SU-DHL-6 (cell line): ENCODE results near the gene VSTM2B.

Experiments
- EZH2phosphoT487 ChIP-seq: fragments of 200-600 bp; sonication (generic), shearing (Covaris generic); conservative IDR thresholded peaks from 2 replicates; pipeline ENCODE4 v1.6.1; 2018; ENCODE audit warnings: mild to moderate bottlenecking, antibody characterized with exemption, low read length, moderate library complexity, mixed read lengths
- TF ChIP-seq, protein P1 (sequence below): fragments of 200-600 bp; sonication (generic); IDR thresholded peaks from one replicate; pipeline ENCODE4 v1.5.1; 2017; ENCODE audit warnings: antibody characterized with exemption, mild to moderate bottlenecking, low read length, moderate library complexity; ENCODE audit not compliant: insufficient read depth, poor library complexity, severe bottlenecking

DNA sequence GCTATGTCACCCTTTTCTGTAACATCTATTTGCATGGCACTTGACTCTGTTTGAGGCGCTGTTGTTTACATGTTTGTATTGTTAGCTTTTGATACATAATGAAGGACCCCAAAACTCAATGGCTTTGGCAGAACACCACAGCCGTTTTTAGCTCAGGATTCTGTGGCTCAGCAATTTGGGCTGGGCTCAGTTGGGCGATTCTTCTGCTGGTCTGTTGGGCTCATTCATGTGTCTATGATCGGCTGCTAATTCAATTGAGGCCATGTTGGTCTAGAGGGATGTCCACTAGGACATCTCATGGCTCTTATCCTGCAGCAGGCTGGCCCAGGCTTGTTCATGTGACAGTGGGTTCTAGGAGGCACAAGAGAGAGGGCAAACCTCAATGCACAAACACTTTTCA lies 33.9 kb downstream of the VSTM2B start:
- TF ChIP-seq, protein P1, sequence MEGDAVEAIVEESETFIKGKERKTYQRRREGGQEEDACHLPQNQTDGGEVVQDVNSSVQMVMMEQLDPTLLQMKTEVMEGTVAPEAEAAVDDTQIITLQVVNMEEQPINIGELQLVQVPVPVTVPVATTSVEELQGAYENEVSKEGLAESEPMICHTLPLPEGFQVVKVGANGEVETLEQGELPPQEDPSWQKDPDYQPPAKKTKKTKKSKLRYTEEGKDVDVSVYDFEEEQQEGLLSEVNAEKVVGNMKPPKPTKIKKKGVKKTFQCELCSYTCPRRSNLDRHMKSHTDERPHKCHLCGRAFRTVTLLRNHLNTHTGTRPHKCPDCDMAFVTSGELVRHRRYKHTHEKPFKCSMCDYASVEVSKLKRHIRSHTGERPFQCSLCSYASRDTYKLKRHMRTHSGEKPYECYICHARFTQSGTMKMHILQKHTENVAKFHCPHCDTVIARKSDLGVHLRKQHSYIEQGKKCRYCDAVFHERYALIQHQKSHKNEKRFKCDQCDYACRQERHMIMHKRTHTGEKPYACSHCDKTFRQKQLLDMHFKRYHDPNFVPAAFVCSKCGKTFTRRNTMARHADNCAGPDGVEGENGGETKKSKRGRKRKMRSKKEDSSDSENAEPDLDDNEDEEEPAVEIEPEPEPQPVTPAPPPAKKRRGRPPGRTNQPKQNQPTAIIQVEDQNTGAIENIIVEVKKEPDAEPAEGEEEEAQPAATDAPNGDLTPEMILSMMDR = no peak
- TF ChIP-seq EZH2phosphoT487 = no peak
